Activated B cell treated with CpG ODN at 0.5 μM for 24 hours (primary cell): ENCODE results near the gene WDR49. TPM values are rescaled to one million over a fixed set of nuclear protein-coding genes. Genes with fewer than 3 reads are reported as not detected.

Experiments used
- ATAC-seq: fragments of 200-7000 bp; cut with Tn5 transposase; one replicate; pipeline ENCODE4 v1.10.0; 2021; ENCODE audit warnings: low read depth, mild to moderate bottlenecking, moderate library complexity
- CTCF ChIA-PET: fragments of 350-600 bp; sonication (Branson Sonifier 250); formaldehyde crosslinking; loops from one replicate; lab custom pipeline; 2021; ENCODE audit warnings: antibody characterized with exemption; lab: Charles Lee
- POLR2A ChIA-PET: fragments of 350-600 bp; sonication (Branson Sonifier 250); formaldehyde crosslinking; loops from one replicate; lab custom pipeline; 2021; ENCODE audit warnings: antibody characterized with exemption; lab: Charles Lee
- DNase-seq: peaks from one replicate; pipeline ENCODE4 v3.0.0; 2022
- H3K27ac Mint-ChIP-seq: one replicate; pipeline ENCODE4 v1.8.0; 2020; ENCODE audit warnings: mixed read lengths
- H3K27me3 Mint-ChIP-seq: one replicate; pipeline ENCODE4 v1.8.0; 2021; ENCODE audit warnings: mixed read lengths
- H3K36me3 Mint-ChIP-seq: one replicate; pipeline ENCODE4 v1.8.0; 2021; ENCODE audit warnings: low read depth, mixed read lengths
- H3K4me1 Mint-ChIP-seq: one replicate; pipeline ENCODE4 v1.8.0; 2021; ENCODE audit warnings: mixed read lengths
- H3K4me3 Mint-ChIP-seq: one replicate; pipeline ENCODE4 v1.8.0; 2020; ENCODE audit warnings: mild to moderate bottlenecking, mixed read lengths
- H3K9me3 Mint-ChIP-seq: one replicate; pipeline ENCODE4 v1.8.0; 2020; ENCODE audit warnings: mixed read lengths
- intact Hi-C: fragments of 100-400 bp; cut with micrococcal nuclease; formaldehyde crosslinking; loops from one replicate; pipeline ENCODE4 v1.15.1; 2024
- total RNA-seq: library from RNA; stranded (reverse); gene quantifications from 2 replicates; pipeline ENCODE4 v1.2.3, GENCODE V29; 2022
- TF ChIP-seq, protein P1 (sequence below): fragments of 200-600 bp; IDR thresholded peaks from one replicate; pipeline ENCODE4 v1.8.0; 2022; ENCODE audit warnings: antibody characterized with exemption, mild to moderate bottlenecking

Gene WDR49
- total RNA-seq, 1 donor from 2014 or later = 0.49 TPM

DNA sequence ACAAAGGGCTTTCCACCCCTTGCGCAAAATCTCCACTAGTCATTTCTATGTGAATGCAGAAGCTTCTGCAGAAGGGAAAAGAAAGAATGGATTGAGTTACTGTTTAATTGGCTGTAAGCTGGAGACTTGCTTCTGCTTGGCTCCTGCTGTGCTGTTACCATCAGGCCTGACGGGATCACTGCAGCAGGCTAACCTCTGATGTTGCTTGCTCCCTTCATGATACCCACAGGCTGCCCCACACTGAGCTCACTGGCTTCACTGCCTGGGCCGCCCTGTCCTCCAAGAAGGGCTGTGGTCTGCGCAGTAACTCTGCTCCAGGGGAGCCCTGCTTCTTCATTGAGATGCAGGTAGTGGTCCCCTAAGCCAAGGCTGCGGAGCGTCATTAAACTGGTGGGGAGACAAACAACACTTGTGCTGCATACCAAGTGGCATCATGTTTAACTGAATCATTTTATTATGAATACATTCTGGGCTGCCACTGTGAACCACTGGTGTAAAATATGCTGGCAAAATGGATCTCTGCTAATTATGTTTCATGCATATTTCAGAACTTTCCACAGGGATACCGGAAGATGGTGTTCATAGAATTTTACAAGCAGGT, 78.6 kb downstream of the WDR49 start:
- no peak overlapping the region for H3K27ac Mint-ChIP-seq
- CTCF ChIA-PET = no interaction called here
- H3K4me1 Mint-ChIP-seq = no peaks in the 10 kb centered on the region
- H3K9me3 Mint-ChIP-seq = no peaks in the 10 kb centered on the region
- TF ChIP-seq, protein P1, sequence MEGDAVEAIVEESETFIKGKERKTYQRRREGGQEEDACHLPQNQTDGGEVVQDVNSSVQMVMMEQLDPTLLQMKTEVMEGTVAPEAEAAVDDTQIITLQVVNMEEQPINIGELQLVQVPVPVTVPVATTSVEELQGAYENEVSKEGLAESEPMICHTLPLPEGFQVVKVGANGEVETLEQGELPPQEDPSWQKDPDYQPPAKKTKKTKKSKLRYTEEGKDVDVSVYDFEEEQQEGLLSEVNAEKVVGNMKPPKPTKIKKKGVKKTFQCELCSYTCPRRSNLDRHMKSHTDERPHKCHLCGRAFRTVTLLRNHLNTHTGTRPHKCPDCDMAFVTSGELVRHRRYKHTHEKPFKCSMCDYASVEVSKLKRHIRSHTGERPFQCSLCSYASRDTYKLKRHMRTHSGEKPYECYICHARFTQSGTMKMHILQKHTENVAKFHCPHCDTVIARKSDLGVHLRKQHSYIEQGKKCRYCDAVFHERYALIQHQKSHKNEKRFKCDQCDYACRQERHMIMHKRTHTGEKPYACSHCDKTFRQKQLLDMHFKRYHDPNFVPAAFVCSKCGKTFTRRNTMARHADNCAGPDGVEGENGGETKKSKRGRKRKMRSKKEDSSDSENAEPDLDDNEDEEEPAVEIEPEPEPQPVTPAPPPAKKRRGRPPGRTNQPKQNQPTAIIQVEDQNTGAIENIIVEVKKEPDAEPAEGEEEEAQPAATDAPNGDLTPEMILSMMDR = no peak
- no peaks in the 10 kb centered on the region for H3K27me3 Mint-ChIP-seq
- ATAC-seq (no peak), DNase-seq (no peak)
- no peak overlapping the region for H3K4me3 Mint-ChIP-seq
- POLR2A ChIA-PET = no interaction called here
- intact Hi-C loops = no loop called here
- H3K36me3 Mint-ChIP-seq = no peaks in the 10 kb centered on the region

DNA sequence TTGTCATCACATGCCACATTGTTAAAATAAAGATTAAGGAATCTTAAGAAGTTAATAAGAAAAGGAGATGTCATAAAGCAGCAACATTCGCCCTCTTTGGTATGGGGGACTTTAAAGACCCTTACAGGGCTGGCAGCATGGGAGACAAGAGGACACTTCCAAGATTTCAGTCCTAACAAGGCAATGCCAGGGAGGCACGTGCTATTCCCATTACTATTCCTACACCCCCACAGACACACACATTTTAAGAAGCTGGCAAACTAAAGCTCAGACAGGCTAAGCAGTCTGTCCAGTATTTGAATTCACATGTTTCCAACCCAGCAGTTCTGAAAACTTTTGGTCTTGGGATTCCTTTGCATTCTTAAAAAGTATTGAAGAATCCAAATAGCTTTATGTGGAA, 80.8 kb downstream of the WDR49 start:
- TF ChIP-seq, protein P1 = no peak
- CTCF ChIA-PET = no interaction called here
- no peak overlapping the region for H3K4me3 Mint-ChIP-seq

DNA sequence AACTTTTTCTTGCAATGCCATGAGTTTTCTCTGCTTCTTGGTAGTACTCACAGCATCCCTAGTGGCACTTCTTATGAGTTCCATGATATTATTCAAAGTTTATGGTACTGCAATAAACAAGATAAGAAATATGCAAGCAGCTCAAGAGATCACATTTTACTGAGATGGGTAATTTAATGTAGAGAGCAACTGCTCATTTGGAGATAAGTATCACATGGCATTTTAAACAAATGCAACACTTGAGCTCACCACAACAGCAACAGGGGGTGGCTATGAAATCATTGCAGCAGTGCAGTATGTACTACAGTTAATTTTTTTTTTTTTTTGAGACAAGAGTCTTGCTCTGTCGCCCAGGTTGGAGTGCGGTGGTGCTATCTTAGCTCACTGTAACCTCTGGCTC, 85.1 kb downstream of the WDR49 start:
- no peak for ATAC-seq
- no peaks in the 10 kb centered on the region for H3K4me1 Mint-ChIP-seq
- intact Hi-C loops = no loop called here
- no peaks in the 10 kb centered on the region for H3K9me3 Mint-ChIP-seq
- no peaks in the 10 kb centered on the region for H3K36me3 Mint-ChIP-seq
- TF ChIP-seq, protein P1 = no peak
- DNase-seq = no peak
- H3K4me3 Mint-ChIP-seq = no peak overlapping the region
- H3K27ac Mint-ChIP-seq = no peak overlapping the region
- CTCF ChIA-PET = no interaction called here
- POLR2A ChIA-PET = no interaction called here
- no peaks in the 10 kb centered on the region for H3K27me3 Mint-ChIP-seq

More for the DNA sequence above, 80.8 kb downstream of the WDR49 start:
- Mint-ChIP-seq H3K9me3 (no peaks in the 10 kb centered on the region), H3K27ac (no peak overlapping the region), H3K4me1 (no peaks in the 10 kb centered on the region), H3K27me3 (no peaks in the 10 kb centered on the region), H3K36me3 (no peaks in the 10 kb centered on the region)
- POLR2A ChIA-PET = no interaction called here
- DNase-seq (no peak), ATAC-seq (no peak)
- intact Hi-C loops = no loop called here

DNA sequence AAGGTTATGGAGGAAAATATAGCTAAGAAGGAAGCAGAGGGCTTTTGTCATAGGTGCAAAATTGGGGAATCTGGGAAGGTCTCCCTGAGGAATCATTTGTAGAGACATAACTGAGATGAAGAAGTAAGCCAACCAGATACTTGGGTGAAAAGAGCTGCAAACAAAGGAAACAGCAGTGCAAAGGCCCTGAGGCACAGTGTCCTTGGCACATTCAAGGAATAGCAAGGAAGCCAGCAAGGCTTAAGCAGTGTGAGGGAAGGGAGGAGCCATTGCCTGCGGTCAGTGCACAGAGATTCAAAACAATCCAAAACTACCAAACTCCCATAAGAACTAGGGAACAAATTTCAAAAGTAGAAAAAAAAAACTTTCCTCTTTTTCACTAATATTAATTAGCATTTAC, 88.3 kb downstream of the WDR49 start:
- H3K27me3 Mint-ChIP-seq = no peaks in the 10 kb centered on the region
- no peak for DNase-seq
- CTCF ChIA-PET = no interaction called here

DNA sequence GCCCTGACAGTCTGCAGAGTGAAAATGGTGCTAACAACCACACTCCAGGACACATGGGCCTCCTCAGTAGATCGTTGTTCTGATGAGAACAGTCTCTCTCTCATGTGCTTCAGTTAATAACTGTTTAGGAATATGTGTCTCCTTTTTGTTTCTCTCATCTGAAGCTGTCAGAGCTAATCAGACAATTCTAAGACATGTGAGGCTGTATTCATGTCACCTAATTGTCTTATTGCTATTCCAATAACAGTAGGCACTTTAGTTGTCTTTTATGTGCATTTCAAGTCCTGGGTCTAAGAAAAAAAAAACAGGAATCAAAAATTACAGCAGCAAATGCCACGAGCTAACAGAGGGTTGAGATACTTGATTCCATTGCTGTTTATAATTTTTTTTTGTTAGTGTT, 89.1 kb downstream of the WDR49 start:
- H3K27ac Mint-ChIP-seq = no peak overlapping the region
- ChIA-PET CTCF (no interaction called here), POLR2A (no interaction called here)
- H3K27me3 Mint-ChIP-seq = no peaks in the 10 kb centered on the region
- DNase-seq (no peak), ATAC-seq (no peak)
- intact Hi-C loops = no loop called here
- no peaks in the 10 kb centered on the region for H3K4me1 Mint-ChIP-seq
- H3K9me3 Mint-ChIP-seq = no peaks in the 10 kb centered on the region
- H3K4me3 Mint-ChIP-seq = no peak overlapping the region
- TF ChIP-seq, protein P1 = no peak
- no peaks in the 10 kb centered on the region for H3K36me3 Mint-ChIP-seq

More for the DNA sequence above, 88.3 kb downstream of the WDR49 start:
- H3K36me3 Mint-ChIP-seq = no peaks in the 10 kb centered on the region
- no peak for ATAC-seq
- no peaks in the 10 kb centered on the region for H3K9me3 Mint-ChIP-seq
- H3K27ac Mint-ChIP-seq = no peak overlapping the region
- intact Hi-C loops = no loop called here
- TF ChIP-seq, protein P1 = no peak
- no peak overlapping the region for H3K4me3 Mint-ChIP-seq
- POLR2A ChIA-PET = no interaction called here
- H3K4me1 Mint-ChIP-seq = no peaks in the 10 kb centered on the region
